ENCODE measurements around the gene PDZD2. TPM values are rescaled to one million over a fixed set of nuclear protein-coding genes. Genes with fewer than 3 reads are reported as not detected.

The PDZD2 gene
- total and polyA plus RNA-seq, 2 experiments from 2014 or later: 8.3 to 16.9 TPM

DNA sequence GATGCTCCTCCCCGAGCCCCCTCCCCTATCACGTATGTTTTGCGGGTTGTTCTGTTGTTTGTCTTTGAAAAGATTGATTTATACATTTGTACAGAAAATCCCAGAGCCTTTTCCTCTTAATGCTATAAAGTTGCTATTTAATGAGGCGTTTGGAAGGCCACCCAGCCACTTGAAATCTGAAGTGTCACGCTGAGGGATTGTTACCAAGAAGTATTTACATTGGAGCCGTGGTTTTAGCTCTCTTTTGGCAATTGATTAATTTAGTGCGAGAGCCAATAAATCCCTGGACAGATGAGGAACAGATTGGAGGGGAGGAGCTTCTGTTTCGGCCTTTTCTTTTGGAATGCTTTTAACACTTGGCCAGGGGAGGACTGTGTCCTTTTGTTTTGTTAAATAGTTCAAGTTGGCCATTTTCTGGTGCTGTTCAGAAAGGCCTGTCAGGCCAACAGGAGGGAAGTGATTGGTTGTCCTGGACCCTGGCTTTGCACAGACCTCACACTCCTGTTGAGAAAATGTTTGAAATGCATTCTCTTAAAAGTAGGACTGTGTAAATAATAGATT lies 250.2 kb downstream of the PDZD2 start (continued):
- TF ChIP-seq ZNF331 (CRISPR knock-in tag; IDR thresholded peaks at IDR 0.05; ENCODE audit: low read depth): no peak
- TF ChIP-seq, protein P1, sequence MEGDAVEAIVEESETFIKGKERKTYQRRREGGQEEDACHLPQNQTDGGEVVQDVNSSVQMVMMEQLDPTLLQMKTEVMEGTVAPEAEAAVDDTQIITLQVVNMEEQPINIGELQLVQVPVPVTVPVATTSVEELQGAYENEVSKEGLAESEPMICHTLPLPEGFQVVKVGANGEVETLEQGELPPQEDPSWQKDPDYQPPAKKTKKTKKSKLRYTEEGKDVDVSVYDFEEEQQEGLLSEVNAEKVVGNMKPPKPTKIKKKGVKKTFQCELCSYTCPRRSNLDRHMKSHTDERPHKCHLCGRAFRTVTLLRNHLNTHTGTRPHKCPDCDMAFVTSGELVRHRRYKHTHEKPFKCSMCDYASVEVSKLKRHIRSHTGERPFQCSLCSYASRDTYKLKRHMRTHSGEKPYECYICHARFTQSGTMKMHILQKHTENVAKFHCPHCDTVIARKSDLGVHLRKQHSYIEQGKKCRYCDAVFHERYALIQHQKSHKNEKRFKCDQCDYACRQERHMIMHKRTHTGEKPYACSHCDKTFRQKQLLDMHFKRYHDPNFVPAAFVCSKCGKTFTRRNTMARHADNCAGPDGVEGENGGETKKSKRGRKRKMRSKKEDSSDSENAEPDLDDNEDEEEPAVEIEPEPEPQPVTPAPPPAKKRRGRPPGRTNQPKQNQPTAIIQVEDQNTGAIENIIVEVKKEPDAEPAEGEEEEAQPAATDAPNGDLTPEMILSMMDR (conservative IDR thresholded peaks at IDR 0.05; ENCODE audit: low read depth in 2 of 2): no peak

DNA sequence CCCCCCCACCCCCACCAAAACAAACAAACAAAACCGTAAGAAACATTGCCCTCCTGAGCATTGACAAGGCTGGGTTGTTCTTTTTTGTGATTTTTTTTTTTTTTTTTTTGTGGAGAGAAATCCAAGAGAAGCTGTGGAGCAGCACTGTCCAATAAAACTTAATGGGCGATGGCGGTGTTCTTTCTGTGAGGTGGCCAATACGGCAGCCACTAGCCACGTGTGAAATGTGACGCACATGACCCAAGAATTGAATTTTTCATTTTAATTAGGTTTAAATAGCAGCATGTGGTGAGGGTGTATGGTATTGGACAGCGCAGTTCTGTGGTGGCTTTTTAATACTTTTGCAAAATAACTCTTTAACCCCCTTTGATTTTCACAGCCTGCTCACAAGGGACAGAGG lies 251.1 kb downstream of the PDZD2 start:
- H3F3A ChIP-seq (replicated peaks; ENCODE audit: low read depth): no peaks in the 10 kb centered on the region
- peaks cover 33% of the 10 kb centered on the region for H3K4me1 Mint-ChIP-seq
- H2AFZ ChIP-seq: no peak overlapping the region
- no peaks in the 10 kb centered on the region for H3K9me2 ChIP-seq (ENCODE audit: insufficient read depth)
- peak overlapping the region; percentile 0; the same call in 1 of the 2 replicates for H3K4me2 ChIP-seq
- H3K27me3 Mint-ChIP-seq (ENCODE audit: insufficient read depth, low read depth, poor library complexity): peaks cover 11% of the 10 kb centered on the region
- no peaks in the 10 kb centered on the region for H3K36me3 Mint-ChIP-seq (ENCODE audit: low read depth)
- H3K4me3 ChIP-seq: no peak overlapping the region
- no peak for ATAC-seq
- DNase-seq (ENCODE audit: low spot score): no peak
- peaks cover 15% of the 10 kb centered on the region for H3K79me2 ChIP-seq (replicated peaks; ENCODE audit: insufficient read depth)
- peaks cover 25% of the 10 kb centered on the region for H3K4me1 ChIP-seq (ENCODE audit: insufficient read depth)
- H3K36me3 ChIP-seq (ENCODE audit: insufficient read depth): no peaks in the 10 kb centered on the region
- no peaks in the 10 kb centered on the region for H4K20me1 ChIP-seq (replicated peaks; ENCODE audit: insufficient read depth)
- no peaks in the 10 kb centered on the region; the same call in 2 of the 3 replicates for H3K9me3 Mint-ChIP-seq
- H3K27ac ChIP-seq (ENCODE audit: low read depth): peak overlapping the region; percentile 74; the same call in 1 of the 2 replicates
- H3K4me3 Mint-ChIP-seq: no peak overlapping the region
- no peak overlapping the region for H3K27ac Mint-ChIP-seq
- H3K27me3 ChIP-seq (ENCODE audit: insufficient read depth): no peaks in the 10 kb centered on the region
- TF ChIP-seq POLR2AphosphoS5 (IDR thresholded peaks at IDR 0.05; ENCODE audit: low read depth) (no peak), ZNF331 (CRISPR knock-in tag; IDR thresholded peaks at IDR 0.05; ENCODE audit: low read depth) (no peak), JUNB (IDR thresholded peaks at IDR 0.05; ENCODE audit: unreplicated experiment) (no peak), EZH2 (IDR thresholded peaks at IDR 0.05; ENCODE audit: low read depth, unreplicated experiment) (no peak), STAT1 (IDR thresholded peaks at IDR 0.05; ENCODE audit: unreplicated experiment) (no peak), CREB1 (CRISPR knock-in tag; IDR thresholded peaks at IDR 0.05; ENCODE audit: low read depth) (no peak), ZNF114 (CRISPR knock-in tag; IDR thresholded peaks at IDR 0.05) (no peak), NANOG (IDR thresholded peaks at IDR 0.05; ENCODE audit: borderline replicate concordance) (no peak)
- TF ChIP-seq, protein P2, sequence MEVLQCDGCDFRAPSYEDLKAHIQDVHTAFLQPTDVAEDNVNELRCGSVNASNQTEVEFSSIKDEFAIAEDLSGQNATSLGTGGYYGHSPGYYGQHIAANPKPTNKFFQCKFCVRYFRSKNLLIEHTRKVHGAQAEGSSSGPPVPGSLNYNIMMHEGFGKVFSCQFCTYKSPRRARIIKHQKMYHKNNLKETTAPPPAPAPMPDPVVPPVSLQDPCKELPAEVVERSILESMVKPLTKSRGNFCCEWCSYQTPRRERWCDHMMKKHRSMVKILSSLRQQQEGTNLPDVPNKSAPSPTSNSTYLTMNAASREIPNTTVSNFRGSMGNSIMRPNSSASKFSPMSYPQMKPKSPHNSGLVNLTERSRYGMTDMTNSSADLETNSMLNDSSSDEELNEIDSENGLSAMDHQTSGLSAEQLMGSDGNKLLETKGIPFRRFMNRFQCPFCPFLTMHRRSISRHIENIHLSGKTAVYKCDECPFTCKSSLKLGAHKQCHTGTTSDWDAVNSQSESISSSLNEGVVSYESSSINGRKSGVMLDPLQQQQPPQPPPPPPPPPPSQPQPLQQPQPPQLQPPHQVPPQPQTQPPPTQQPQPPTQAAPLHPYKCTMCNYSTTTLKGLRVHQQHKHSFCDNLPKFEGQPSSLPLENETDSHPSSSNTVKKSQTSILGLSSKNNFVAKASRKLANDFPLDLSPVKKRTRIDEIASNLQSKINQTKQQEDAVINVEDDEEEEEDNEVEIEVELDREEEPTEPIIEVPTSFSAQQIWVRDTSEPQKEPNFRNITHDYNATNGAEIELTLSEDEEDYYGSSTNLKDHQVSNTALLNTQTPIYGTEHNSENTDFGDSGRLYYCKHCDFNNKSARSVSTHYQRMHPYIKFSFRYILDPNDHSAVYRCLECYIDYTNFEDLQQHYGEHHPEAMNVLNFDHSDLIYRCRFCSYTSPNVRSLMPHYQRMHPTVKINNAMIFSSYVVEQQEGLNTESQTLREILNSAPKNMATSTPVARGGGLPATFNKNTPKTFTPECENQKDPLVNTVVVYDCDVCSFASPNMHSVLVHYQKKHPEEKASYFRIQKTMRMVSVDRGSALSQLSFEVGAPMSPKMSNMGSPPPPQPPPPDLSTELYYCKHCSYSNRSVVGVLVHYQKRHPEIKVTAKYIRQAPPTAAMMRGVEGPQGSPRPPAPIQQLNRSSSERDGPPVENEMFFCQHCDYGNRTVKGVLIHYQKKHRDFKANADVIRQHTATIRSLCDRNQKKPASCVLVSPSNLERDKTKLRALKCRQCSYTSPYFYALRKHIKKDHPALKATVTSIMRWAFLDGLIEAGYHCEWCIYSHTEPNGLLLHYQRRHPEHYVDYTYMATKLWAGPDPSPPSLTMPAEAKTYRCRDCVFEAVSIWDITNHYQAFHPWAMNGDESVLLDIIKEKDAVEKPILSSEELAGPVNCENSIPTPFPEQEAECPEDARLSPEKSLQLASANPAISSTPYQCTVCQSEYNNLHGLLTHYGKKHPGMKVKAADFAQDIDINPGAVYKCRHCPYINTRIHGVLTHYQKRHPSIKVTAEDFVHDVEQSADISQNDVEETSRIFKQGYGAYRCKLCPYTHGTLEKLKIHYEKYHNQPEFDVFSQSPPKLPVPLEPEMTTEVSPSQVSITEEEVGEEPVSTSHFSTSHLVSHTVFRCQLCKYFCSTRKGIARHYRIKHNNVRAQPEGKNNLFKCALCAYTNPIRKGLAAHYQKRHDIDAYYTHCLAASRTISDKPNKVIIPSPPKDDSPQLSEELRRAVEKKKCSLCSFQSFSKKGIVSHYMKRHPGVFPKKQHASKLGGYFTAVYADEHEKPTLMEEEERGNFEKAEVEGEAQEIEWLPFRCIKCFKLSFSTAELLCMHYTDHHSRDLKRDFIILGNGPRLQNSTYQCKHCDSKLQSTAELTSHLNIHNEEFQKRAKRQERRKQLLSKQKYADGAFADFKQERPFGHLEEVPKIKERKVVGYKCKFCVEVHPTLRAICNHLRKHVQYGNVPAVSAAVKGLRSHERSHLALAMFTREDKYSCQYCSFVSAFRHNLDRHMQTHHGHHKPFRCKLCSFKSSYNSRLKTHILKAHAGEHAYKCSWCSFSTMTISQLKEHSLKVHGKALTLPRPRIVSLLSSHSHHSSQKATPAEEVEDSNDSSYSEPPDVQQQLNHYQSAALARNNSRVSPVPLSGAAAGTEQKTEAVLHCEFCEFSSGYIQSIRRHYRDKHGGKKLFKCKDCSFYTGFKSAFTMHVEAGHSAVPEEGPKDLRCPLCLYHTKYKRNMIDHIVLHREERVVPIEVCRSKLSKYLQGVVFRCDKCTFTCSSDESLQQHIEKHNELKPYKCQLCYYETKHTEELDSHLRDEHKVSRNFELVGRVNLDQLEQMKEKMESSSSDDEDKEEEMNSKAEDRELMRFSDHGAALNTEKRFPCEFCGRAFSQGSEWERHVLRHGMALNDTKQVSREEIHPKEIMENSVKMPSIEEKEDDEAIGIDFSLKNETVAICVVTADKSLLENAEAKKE (CRISPR knock-in tag; IDR thresholded peaks at IDR 0.05): no peak
- TF ChIP-seq, protein P3, sequence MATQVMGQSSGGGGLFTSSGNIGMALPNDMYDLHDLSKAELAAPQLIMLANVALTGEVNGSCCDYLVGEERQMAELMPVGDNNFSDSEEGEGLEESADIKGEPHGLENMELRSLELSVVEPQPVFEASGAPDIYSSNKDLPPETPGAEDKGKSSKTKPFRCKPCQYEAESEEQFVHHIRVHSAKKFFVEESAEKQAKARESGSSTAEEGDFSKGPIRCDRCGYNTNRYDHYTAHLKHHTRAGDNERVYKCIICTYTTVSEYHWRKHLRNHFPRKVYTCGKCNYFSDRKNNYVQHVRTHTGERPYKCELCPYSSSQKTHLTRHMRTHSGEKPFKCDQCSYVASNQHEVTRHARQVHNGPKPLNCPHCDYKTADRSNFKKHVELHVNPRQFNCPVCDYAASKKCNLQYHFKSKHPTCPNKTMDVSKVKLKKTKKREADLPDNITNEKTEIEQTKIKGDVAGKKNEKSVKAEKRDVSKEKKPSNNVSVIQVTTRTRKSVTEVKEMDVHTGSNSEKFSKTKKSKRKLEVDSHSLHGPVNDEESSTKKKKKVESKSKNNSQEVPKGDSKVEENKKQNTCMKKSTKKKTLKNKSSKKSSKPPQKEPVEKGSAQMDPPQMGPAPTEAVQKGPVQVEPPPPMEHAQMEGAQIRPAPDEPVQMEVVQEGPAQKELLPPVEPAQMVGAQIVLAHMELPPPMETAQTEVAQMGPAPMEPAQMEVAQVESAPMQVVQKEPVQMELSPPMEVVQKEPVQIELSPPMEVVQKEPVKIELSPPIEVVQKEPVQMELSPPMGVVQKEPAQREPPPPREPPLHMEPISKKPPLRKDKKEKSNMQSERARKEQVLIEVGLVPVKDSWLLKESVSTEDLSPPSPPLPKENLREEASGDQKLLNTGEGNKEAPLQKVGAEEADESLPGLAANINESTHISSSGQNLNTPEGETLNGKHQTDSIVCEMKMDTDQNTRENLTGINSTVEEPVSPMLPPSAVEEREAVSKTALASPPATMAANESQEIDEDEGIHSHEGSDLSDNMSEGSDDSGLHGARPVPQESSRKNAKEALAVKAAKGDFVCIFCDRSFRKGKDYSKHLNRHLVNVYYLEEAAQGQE (IDR thresholded peaks at IDR 0.05; ENCODE audit: unreplicated experiment): no peak
- TF ChIP-seq, protein P1 (conservative IDR thresholded peaks at IDR 0.05; ENCODE audit: low read depth in 2 of 2): no peak

Data from GM23338 (cell line).